IMR-90 (cell line): Measurements from ENCODE around the gene TMUB2. TPM values are rescaled to one million over a fixed set of nuclear protein-coding genes. Genes with fewer than 3 reads are reported as not detected.

Experiments used
- ATAC-seq: fragments of 200-7000 bp; cut with Tn5 transposase; 2 replicates; pipeline ENCODE4 v1.9.1; 2020; ENCODE audit warnings: low read depth, mild to moderate bottlenecking, moderate library complexity
- BruUV-seq: library from RNA; stranded (reverse); fragments of 400-500 nt; replicated peaks from 2 replicates; lab custom pipeline; 2021; lab: Mats Ljungman, UMichigan
- CTCF ChIA-PET: fragments of 300-600 bp; formaldehyde crosslinking; extraction: SDS; loops from one replicate; lab custom pipeline; 2021; ENCODE audit warnings: antibody characterized with exemption; lab: Yijun Ruan, JAX
- POLR2A ChIA-PET: fragments of 300-600 bp; sonication (Branson Sonifier 250); formaldehyde crosslinking; loops from one replicate; lab custom pipeline; 2022; ENCODE audit warnings: antibody characterized with exemption; ENCODE audit not compliant: unreplicated experiment; lab: Charles Lee
- DNase-seq: peaks from one replicate; pipeline ENCODE4 v3.0.0; 2013
- H2AFZ ChIP-seq: replicated peaks from 2 replicates; pipeline ENCODE3; 2013; ENCODE audit warnings: low read length, mild to moderate bottlenecking; ENCODE audit not compliant: poor library complexity
- H2AK5ac ChIP-seq: 2 replicates; pipeline ENCODE4 v1.6.1; 2013; ENCODE audit warnings: low read depth, low read length, inconsistent platforms
- H2AK9ac ChIP-seq: replicated peaks from 2 replicates; pipeline ENCODE3; 2013; ENCODE audit warnings: mild to moderate bottlenecking, low read depth, low read length, moderate library complexity; ENCODE audit not compliant: poor library complexity
- H2BK120ac ChIP-seq: 2 replicates; pipeline ENCODE4 v1.6.1; 2013; ENCODE audit warnings: low read depth, low read length, inconsistent platforms
- H2BK15ac ChIP-seq: 3 replicates; pipeline ENCODE4 v1.6.1; 2013; ENCODE audit warnings: low read depth, low read length, inconsistent platforms
- H2BK20ac ChIP-seq: 2 replicates; pipeline ENCODE4 v1.6.1; 2013; ENCODE audit warnings: low read depth, mild to moderate bottlenecking, inconsistent platforms, low read length, moderate library complexity
- H2BK5ac ChIP-seq: 2 replicates; pipeline ENCODE4 v1.6.1; 2013; ENCODE audit warnings: mild to moderate bottlenecking, low read depth, low read length, inconsistent platforms; ENCODE audit not compliant: poor library complexity, severe bottlenecking
- H3K14ac ChIP-seq: replicated peaks from 2 replicates; pipeline ENCODE4 v1.6.1; 2013; ENCODE audit warnings: low read depth, low read length, inconsistent platforms
- H3K18ac ChIP-seq: 2 replicates; pipeline ENCODE4 v1.6.1; 2013; ENCODE audit warnings: low read depth, low read length, control low read depth
- H3K23ac ChIP-seq: 2 replicates; pipeline ENCODE4 v1.6.1; 2013; ENCODE audit warnings: low read depth, low read length, inconsistent platforms
- H3K27ac ChIP-seq: 2 replicates; pipeline ENCODE4 v1.5.1; 2013; ENCODE audit warnings: mild to moderate bottlenecking, control low read depth, low read length; ENCODE audit not compliant: insufficient read depth
- H3K27me3 ChIP-seq: 2 replicates; pipeline ENCODE4 v1.6.1; 2013; ENCODE audit warnings: low read length; ENCODE audit not compliant: control insufficient read depth, insufficient read depth
- H3K36me3 ChIP-seq: 2 replicates; pipeline ENCODE4 v1.6.1; 2013; ENCODE audit warnings: low read length, mixed read lengths; ENCODE audit not compliant: control insufficient read depth, insufficient read depth
- H3K4ac ChIP-seq: 2 replicates; pipeline ENCODE4 v1.6.1; 2013; ENCODE audit warnings: low read depth, low read length, inconsistent platforms
- H3K4me1 ChIP-seq: 2 replicates; pipeline ENCODE4 v1.6.1; 2013; ENCODE audit warnings: low read length, mixed read lengths; ENCODE audit not compliant: control insufficient read depth, insufficient read depth
- H3K4me2 ChIP-seq: 2 replicates; pipeline ENCODE4 v1.6.1; 2013; ENCODE audit warnings: low read depth, mild to moderate bottlenecking, control low read depth, low read length, moderate library complexity
- H3K4me3 ChIP-seq: 2 replicates; pipeline ENCODE4 v1.5.1; 2013; ENCODE audit warnings: low read depth, mild to moderate bottlenecking, control low read depth, low read length, moderate library complexity; ENCODE audit not compliant: insufficient read depth
- H3K56ac ChIP-seq: 2 replicates; pipeline ENCODE4 v1.6.1; 2013; ENCODE audit warnings: low read length, inconsistent platforms; ENCODE audit not compliant: insufficient read depth; ENCODE audit errors: extremely low read depth
- H3K79me1 ChIP-seq, 2 experiments: 2 replicates each; pipeline ENCODE4 v1.6.1; 2013; ENCODE audit warnings: low read length in 2 of 2, inconsistent platforms in 1 of 2, low read depth in 1 of 2
- H3K9ac ChIP-seq: 2 replicates; pipeline ENCODE4 v1.6.1; 2013; ENCODE audit warnings: low read depth, low read length, control low read depth
- H3K9me1 ChIP-seq: 2 replicates; pipeline ENCODE4 v1.6.1; 2013; ENCODE audit warnings: low read length, inconsistent platforms; ENCODE audit not compliant: insufficient read depth
- H3K9me3 ChIP-seq: 2 replicates; pipeline ENCODE4 v1.6.1; 2013; ENCODE audit warnings: low read length; ENCODE audit not compliant: control insufficient read depth, insufficient read depth
- H4K20me1 ChIP-seq: 2 replicates; pipeline ENCODE4 v1.6.1; 2013; ENCODE audit warnings: low read length, inconsistent platforms; ENCODE audit not compliant: insufficient read depth
- H4K5ac ChIP-seq: 2 replicates; pipeline ENCODE4 v1.6.1; 2013; ENCODE audit warnings: mild to moderate bottlenecking, low read depth, low read length, control low read depth
- H4K8ac ChIP-seq, 2 experiments: 2 replicates each; pipeline ENCODE4 v1.6.1; 2013; ENCODE audit warnings: low read depth in 2 of 2, low read length in 2 of 2, control low read depth in 1 of 2, inconsistent platforms in 1 of 2
- H4K91ac ChIP-seq: 2 replicates; pipeline ENCODE4 v1.6.1; 2013; ENCODE audit warnings: low read depth, low read length, inconsistent platforms; ENCODE audit not compliant: insufficient read depth
- CTCF ChIP-seq: conservative IDR thresholded peaks from 2 replicates; pipeline ENCODE4 v1.5.1; 2012; ENCODE audit warnings: mild to moderate bottlenecking, low read depth, low read length, improper control_type of control experiment
- ELK1 ChIP-seq: fragments of 150-350 bp; IDR thresholded peaks from 2 replicates; pipeline ENCODE4 v1.6.1; 2016; ENCODE audit warnings: low read depth, mild to moderate bottlenecking, low read length, moderate library complexity, borderline replicate concordance
- FOS ChIP-seq: fragments of 150-350 bp; IDR thresholded peaks from 2 replicates; pipeline ENCODE4 v1.6.1; 2016; ENCODE audit warnings: low read depth, low read length
- WGBS, 2 experiments: methylation state at CpG; one replicate each; pipeline versions ENCODE4 v1.1.5 to v1.1.7; 2013; ENCODE audit warnings: missing lambda C conversion rate in 2 of 2; ENCODE audit not compliant: insufficient read length in 1 of 2; ENCODE audit errors: extremely low coverage in 2 of 2; 5-methylcytosine and 5-hydroxymethylcytosine counted together
- dilution Hi-C: fragments of 300-500 bp; cut with HindIII; formaldehyde crosslinking; loops from one replicate; pipeline ENCODE4 v1.14.3; 2018; ENCODE audit warnings: low sequenced_read_pairs; ENCODE audit not compliant: unreplicated experiment
- in situ Hi-C: fragments of 300-500 bp; cut with MboI; formaldehyde crosslinking; loops from 3 replicates; pipeline ENCODE4 v1.14.3; 2019; ENCODE audit warnings: low sequenced_read_pairs, inconsistent platforms, mixed read lengths
- intact Hi-C: fragments of 100-400 bp; cut with micrococcal nuclease; formaldehyde crosslinking; loops from 2 replicates; pipeline ENCODE4 v1.10.0; 2022
- polyA plus RNA-seq, 3 experiments: library from polyadenylated mRNA; depleted of rRNA; stranded (reverse); fragments of >200 nt; gene quantifications; 2 replicates each; pipeline ENCODE4 v1.2.3, GENCODE V29; 2012; ENCODE audit warnings: low replicate concordance in 1 of 3
- total RNA-seq: library from RNA; depleted of rRNA; stranded (reverse); fragments of >200 nt; gene quantifications from 2 replicates; pipeline ENCODE4 v1.2.3, GENCODE V29; 2012

The TMUB2 gene
- total and polyA plus RNA-seq, 2 of the 4 experiments (the other 2 are of a cell fraction) = 16.5 to 42.5 TPM

- H2BK5ac ChIP-seq = no peak overlapping the region
- H3K36me3 ChIP-seq = peaks cover 46% of the 10 kb centered on the region
- 60% methylated on average over 1 of the region's 5 CpGs; no CpG with 5 or more reads in 1 of the 2 experiments for WGBS, 2 experiments
- dilution Hi-C loops = no loop called here
- H3K4me2 ChIP-seq = no peak overlapping the region
- H4K91ac ChIP-seq = no peak overlapping the region
- intact Hi-C loops = loop anchor here (10.0 kb wide), 1 partner anchor 289 kb away; the partner anchor contains the start of gene GPATCH8
- BruUV-seq = no TSS peak
- H3K79me1 ChIP-seq = peaks cover 36 to 50% of the 10 kb centered on the region in 2 experiments
- ChIA-PET CTCF (no interaction called here), POLR2A (no interaction called here)
- H4K8ac ChIP-seq = no peak overlapping the region
- no peak for ATAC-seq
- H3K27me3 ChIP-seq = no peaks in the 10 kb centered on the region
- no peak overlapping the region for H3K14ac ChIP-seq
- no peak overlapping the region for H2BK120ac ChIP-seq
- H3K9me1 ChIP-seq = peaks cover 20% of the 10 kb centered on the region
- H2AFZ ChIP-seq = no peak overlapping the region
- peaks cover 6% of the 10 kb centered on the region for H3K4me1 ChIP-seq
- H3K56ac ChIP-seq = no peak overlapping the region
- H3K18ac ChIP-seq = no peak overlapping the region
- H3K4me3 ChIP-seq = no peak overlapping the region
- H3K27ac ChIP-seq = no peak overlapping the region
- no peak overlapping the region for H2AK5ac ChIP-seq
- H2AK9ac ChIP-seq = no peak overlapping the region
- no peak for DNase-seq
- in situ Hi-C loops = loop anchor here (25.0 kb wide), 2 partner anchors 296 to 421 kb away; partner anchors contain the start of gene GPATCH8
- TF ChIP-seq FOS (no peak), ELK1 (no peak), CTCF (no peak)
- H2BK20ac ChIP-seq = no peak overlapping the region
- H3K9ac ChIP-seq = no peak overlapping the region
- peaks cover 33% of the 10 kb centered on the region for H4K20me1 ChIP-seq
- no peak overlapping the region for H3K23ac ChIP-seq
- no peak overlapping the region for H4K5ac ChIP-seq
- no peak overlapping the region for H2BK15ac ChIP-seq
- H3K4ac ChIP-seq = no peak overlapping the region
- H3K9me3 ChIP-seq = no peaks in the 10 kb centered on the region
Measured at GRCh38 chr17:44216173-44216572, 29.4 kb downstream of the TMUB2 start.
